Measurements from ENCODE around the gene OR1D5. TPM values are rescaled to one million over a fixed set of nuclear protein-coding genes. Genes with fewer than 3 reads are reported as not detected.

The OR1D5 gene
- total RNA-seq, 1 donor from 2014 or later, result not detected

Other genes starting within 250 kb of the OR1D5 start
- not detected in 2 replicates for gene OR1D2, start 40.8 kb upstream of the OR1D5 start, total RNA-seq
- not detected in 2 replicates for gene OR1G1, start 63.9 kb upstream of the OR1D5 start, total RNA-seq
- not detected in 2 replicates for gene OR1A2, start 133.9 kb upstream of the OR1D5 start, total RNA-seq
- 0.07 TPM in 1 of 2 replicates, not detected in the other for gene OR1A1, start 144.1 kb upstream of the OR1D5 start, total RNA-seq
- gene OR3A1, start 234.8 kb upstream of the OR1D5 start, total RNA-seq, result 0.11 TPM in 1 of 2 replicates, not detected in the other